H1 (cell line): Measurements from ENCODE around the gene RELCH. TPM values are rescaled to one million over a fixed set of nuclear protein-coding genes. Genes with fewer than 3 reads are reported as not detected.

Experiments used
- CTCF ChIA-PET: fragments of 300-600 bp; sonication (Branson Sonifier 250); formaldehyde crosslinking; loops from one replicate; lab custom pipeline; 2021; ENCODE audit not compliant: partially characterized antibody; lab: Charles Lee
- POLR2A ChIA-PET: fragments of 300-600 bp; sonication (Branson Sonifier 250); formaldehyde crosslinking; loops from one replicate; lab custom pipeline; 2021; ENCODE audit warnings: inconsistent platforms; ENCODE audit not compliant: partially characterized antibody; lab: Charles Lee
- DNase-seq, 2 experiments: peaks; one replicate each; pipeline versions ENCODE4 v3.0.0 to v3.0.0-alpha.2; 2010 to 2022; ENCODE audit warnings: low spot score in 2 of 2, low read depth in 1 of 2, mixed read lengths in 1 of 2
- FAIRE-seq: peaks from 2 replicates; lab custom pipeline; 2011; peaks lifted over from hg19 to GRCh38; lab: Jason Lieb, UNC
- H2AFZ ChIP-seq: 2 replicates; pipeline ENCODE4 v1.8.1; 2012; ENCODE audit warnings: low read length, inconsistent platforms
- H2AK5ac ChIP-seq: 2 replicates; pipeline ENCODE4 v1.6.1; 2013; ENCODE audit warnings: low read depth, low read length
- H2BK120ac ChIP-seq: replicated peaks from 2 replicates; pipeline ENCODE3; 2013; ENCODE audit warnings: low read depth, low read length, inconsistent platforms
- H2BK12ac ChIP-seq: 2 replicates; pipeline ENCODE4 v1.6.1; 2013; ENCODE audit warnings: low read depth, low read length
- H2BK15ac ChIP-seq: 2 replicates; pipeline ENCODE4 v1.6.1; 2013; ENCODE audit warnings: low read length
- H2BK20ac ChIP-seq: 2 replicates; pipeline ENCODE4 v1.6.1; 2013; ENCODE audit warnings: low read length
- H2BK5ac ChIP-seq: 2 replicates; pipeline ENCODE4 v1.6.1; 2013; ENCODE audit warnings: low read depth, low read length
- H3K14ac ChIP-seq: 2 replicates; pipeline ENCODE4 v1.6.1; 2013; ENCODE audit warnings: inconsistent platforms; ENCODE audit not compliant: insufficient read length
- H3K18ac ChIP-seq: 2 replicates; pipeline ENCODE4 v1.6.1; 2013; ENCODE audit warnings: low read length; ENCODE audit errors: extremely low read depth
- H3K23ac ChIP-seq: 2 replicates; pipeline ENCODE4 v1.6.1; 2013; ENCODE audit warnings: inconsistent platforms; ENCODE audit not compliant: insufficient read length
- H3K23me2 ChIP-seq: 2 replicates; pipeline ENCODE4 v1.6.1; 2013; ENCODE audit warnings: low read depth, low read length
- H3K27ac ChIP-seq: 2 replicates; pipeline ENCODE4 v1.6.1; 2011; ENCODE audit warnings: low read depth, low read length, inconsistent platforms
- H3K27me3 ChIP-seq, 4 experiments: replicated peaks in 1 of 4; 1 replicate in 1 of 4; 2 replicates in 3 of 4; pipeline versions ENCODE4 v1.6.1 to v1.8.1; 2011 to 2013; ENCODE audit warnings: low read length in 3 of 4, mild to moderate bottlenecking in 3 of 4, inconsistent platforms in 2 of 4, mixed read lengths in 2 of 4, moderate library complexity in 1 of 4; ENCODE audit not compliant: control insufficient read depth in 3 of 4, insufficient read depth in 3 of 4; ENCODE audit errors: extremely low read depth in 1 of 4
- H3K36me3 ChIP-seq, 4 experiments: 2 replicates each; pipeline versions ENCODE4 v1.6.1 to v1.8.1; 2011 to 2013; ENCODE audit warnings: mild to moderate bottlenecking in 4 of 4, low read length in 3 of 4, moderate library complexity in 2 of 4, control low read depth in 1 of 4, inconsistent platforms in 1 of 4; ENCODE audit not compliant: insufficient read depth in 4 of 4, control insufficient read depth in 2 of 4
- H3K4ac ChIP-seq: replicated peaks from 2 replicates; pipeline ENCODE3; 2013; ENCODE audit warnings: low read length, low read depth, mixed read lengths, inconsistent platforms; ENCODE audit not compliant: insufficient read length
- H3K4me1 ChIP-seq, 4 experiments: replicated peaks in 1 of 4; 1 replicate in 1 of 4; 2 replicates in 3 of 4; pipeline versions ENCODE4 v1.6.1 to v1.8.1; 2011 to 2013; ENCODE audit warnings: low read length in 3 of 4, inconsistent platforms in 2 of 4, mixed read lengths in 1 of 4; ENCODE audit not compliant: insufficient read depth in 4 of 4, control insufficient read depth in 3 of 4
- H3K4me2 ChIP-seq, 2 experiments: 2 replicates each; pipeline versions ENCODE4 v1.6.1 to v1.8.1; 2011 to 2013; ENCODE audit warnings: low read depth in 2 of 2, low read length in 2 of 2, control low read depth in 1 of 2, inconsistent platforms in 1 of 2, mild to moderate bottlenecking in 1 of 2; ENCODE audit not compliant: insufficient read depth in 1 of 2
- H3K4me3 ChIP-seq, 4 experiments: fragments of 200-600, 300-600 bp in 1 of 4; sonication (generic), shearing (Covaris generic), sonication (Bioruptor Twin) in 1 of 4; 2 replicates each; pipeline versions ENCODE4 v1.5.1 to v1.8.1; 2011 to 2016; ENCODE audit warnings: low read length in 4 of 4, low read depth in 3 of 4, control low read depth in 2 of 4, inconsistent platforms in 2 of 4, mild to moderate bottlenecking in 2 of 4, mixed read lengths in 1 of 4, moderate library complexity in 1 of 4; ENCODE audit not compliant: insufficient read depth in 2 of 4; ENCODE audit errors: extremely low read depth in 1 of 4
- H3K56ac ChIP-seq: replicated peaks from 2 replicates; pipeline ENCODE3; 2013; ENCODE audit warnings: low read depth, mild to moderate bottlenecking, mixed read lengths, low read length, inconsistent platforms; ENCODE audit not compliant: insufficient read length
- H3K79me1 ChIP-seq: 2 replicates; pipeline ENCODE4 v1.6.1; 2013; ENCODE audit warnings: low read depth, low read length, control low read depth
- H3K79me2 ChIP-seq, 2 experiments: 2 replicates each; pipeline versions ENCODE4 v1.6.1 to v1.8.1; 2012 to 2013; ENCODE audit warnings: low read length in 2 of 2, mild to moderate bottlenecking in 2 of 2, inconsistent platforms in 1 of 2; ENCODE audit not compliant: insufficient read depth in 2 of 2, control insufficient read depth in 1 of 2
- H3K9ac ChIP-seq, 4 experiments: replicated peaks in 1 of 4; 1 replicate in 1 of 4; 2 replicates in 3 of 4; pipeline versions ENCODE4 v1.6.1 to v1.8.1; 2011 to 2013; ENCODE audit warnings: low read depth in 3 of 4, low read length in 3 of 4, control low read depth in 2 of 4, mild to moderate bottlenecking in 2 of 4, moderate library complexity in 2 of 4, inconsistent platforms in 1 of 4; ENCODE audit errors: extremely low read depth in 1 of 4
- H3K9me3 ChIP-seq, 2 experiments: 2 replicates each; pipeline versions ENCODE4 v1.6.1 to v1.8.1; 2012 to 2013; ENCODE audit warnings: mild to moderate bottlenecking in 2 of 2, moderate library complexity in 2 of 2, control low read depth in 1 of 2, inconsistent platforms in 1 of 2, low read depth in 1 of 2, low read length in 1 of 2, mixed read lengths in 1 of 2; ENCODE audit not compliant: insufficient read depth in 2 of 2
- H4K20me1 ChIP-seq, 2 experiments: replicated peaks in 1 of 2; 2 replicates each; pipeline versions ENCODE3 to v1.8.1; 2011 to 2013; ENCODE audit warnings: inconsistent platforms in 2 of 2, low read length in 2 of 2, mild to moderate bottlenecking in 1 of 2; ENCODE audit not compliant: insufficient read depth in 2 of 2, control insufficient read depth in 1 of 2
- H4K5ac ChIP-seq: 2 replicates; pipeline ENCODE4 v1.6.1; 2013; ENCODE audit warnings: low read length, low read depth, mixed read lengths, inconsistent platforms; ENCODE audit not compliant: insufficient read length
- H4K8ac ChIP-seq: 2 replicates; pipeline ENCODE4 v1.8.0; 2013; ENCODE audit warnings: mild to moderate bottlenecking, moderate library complexity, low read length, inconsistent platforms; ENCODE audit not compliant: insufficient read depth; ENCODE audit errors: extremely low read depth
- H4K91ac ChIP-seq: replicated peaks from 2 replicates; pipeline ENCODE3; 2013; ENCODE audit warnings: low read length, mixed read lengths, inconsistent platforms; ENCODE audit not compliant: insufficient read length
- EGR1 ChIP-seq: IDR thresholded peaks from 2 replicates; pipeline ENCODE4 v1.6.1; 2011; ENCODE audit warnings: low read depth, low read length, borderline replicate concordance
- EZH2 ChIP-seq: fragments of 200-600 bp; sonication (generic); IDR thresholded peaks from 2 replicates; pipeline ENCODE4 v1.7.1; 2012; ENCODE audit warnings: low read depth, mild to moderate bottlenecking, moderate library complexity, low read length, inconsistent platforms; ENCODE audit not compliant: severe bottlenecking
- NANOG ChIP-seq: IDR thresholded peaks from 2 replicates; pipeline ENCODE4 v1.6.1; 2011; ENCODE audit warnings: low read length, low read depth, mild to moderate bottlenecking, inconsistent platforms; ENCODE audit not compliant: insufficient read depth, poor library complexity, severe bottlenecking
- WGBS, 2 experiments: shearing (Covaris generic) in 1 of 2; methylation state at CpG; one replicate each; pipeline versions ENCODE4 v1.1.6 to v1.1.7; 2013 to 2015; ENCODE audit warnings: low lambda C conversion rate in 2 of 2, mixed read lengths in 2 of 2, inconsistent platforms in 1 of 2, low coverage in 1 of 2, missing lambda C conversion rate in 1 of 2; ENCODE audit not compliant: insufficient replicate concordance in 2 of 2, insufficient coverage in 1 of 2, insufficient read length in 1 of 2; ENCODE audit errors: extremely low coverage in 1 of 2, missing lambda C conversion rate in 1 of 2; 5-methylcytosine and 5-hydroxymethylcytosine counted together
- polyA plus RNA-seq, 7 experiments: library from polyadenylated mRNA; depleted of rRNA in 3 of 7; stranded (reverse) in 5 of 7; unstranded in 2 of 7; fragments of >200 nt in 5 of 7; fragments of 200-250 nt in 2 of 7; gene quantifications; 1 replicate in 5 of 7; 2 replicates in 1 of 7; 4 replicates in 1 of 7; pipeline versions ENCODE4 v1.2.1 to v1.2.3, GENCODE V29; 2011 to 2013; ENCODE audit warnings: missing spikeins in 2 of 7, mixed read lengths in 2 of 7
- total RNA-seq: library from RNA; stranded (reverse); fragmentation: NEBNext Ultra II Directional; extraction: Animal tissue kit (Norgen Biotek cat#: 25700); gene quantifications from 2 replicates; pipeline ENCODE4 v1.2.1, GENCODE V29; 2021

The RELCH gene
- total and polyA plus RNA-seq, 2 of the 8 experiments (the other 6 are each of a cell fraction or from before 2014, with no cell fraction given) = 7.3 to 26.9 TPM

GRCh38 chr18:62357079-62357719 lies 170.1 kb downstream of the RELCH start:
- Histone ChIP-seq H3K9me3 (no peaks in the 10 kb centered on the region), H2AK5ac (no peak overlapping the region), H2BK20ac (no peak overlapping the region), H2BK12ac (no peak overlapping the region), H3K27ac (no peak overlapping the region), H2AFZ (no peak overlapping the region), H4K5ac (no peak overlapping the region), H4K8ac (no peak overlapping the region), H2BK15ac (no peak overlapping the region), H3K23ac (no peak overlapping the region), H3K79me1 (no peaks in the 10 kb centered on the region), H2BK5ac (no peak overlapping the region), H3K9ac (no peak overlapping the region), H3K23me2 (no peaks in the 10 kb centered on the region), H3K4me3 (no peak overlapping the region), H3K56ac (no peak overlapping the region), H3K4me1 (peaks cover 0 to 4% (median 0%) of the 10 kb centered on the region in 4 experiments; a peak in 3 of 7 replicates), H3K27me3 (no peaks in the 10 kb centered on the region), H3K79me2 (no peaks in the 10 kb centered on the region), H3K4me2 (no peak overlapping the region), H3K4ac (no peak overlapping the region), H3K36me3 (peaks cover 0 to 23% (median 4%) of the 10 kb centered on the region in 4 experiments; a peak in 5 of 8 replicates), H4K20me1 (peaks cover 0 to 2% of the 10 kb centered on the region in 2 experiments), H4K91ac (no peak overlapping the region), H3K14ac (no peak overlapping the region), H3K18ac (no peak overlapping the region), H2BK120ac (no peak overlapping the region)
- POLR2A ChIA-PET = interaction anchor here (0.6 to 0.8 kb wide), 2 partner anchors 9 to 37 kb away, joined by 3 read pairs; no protein-coding TSS in a partner anchor
- DNase-seq (no peak), FAIRE-seq (no peak)
- WGBS, 2 experiments = 90% methylated on average over 5 of the region's 5 CpGs; no CpG with 5 or more reads in 1 of the 2 experiments
- CTCF ChIA-PET = interaction anchor here (0.7 to 3.8 kb wide), 2 partner anchors 32 to 40 kb away, joined by 3 to 16 read pairs; partner anchors contain the start of gene TNFRSF11A
- no peak for TF ChIP-seq EZH2
- no peak for TF ChIP-seq NANOG
- TF ChIP-seq EGR1 = no peak
